Gastrocnemius medialis (tissue), 4 donors: ENCODE data around the gene MED12.

Experiments used
- POLR2A ChIP-seq, 2 donors: fragments of 450-650 bp; IDR thresholded peaks; one replicate each; pipeline ENCODE4 v1.6.1; 2017; ENCODE audit warnings: antibody characterized with exemption in 2 of 2, mild to moderate bottlenecking in 2 of 2, moderate library complexity in 2 of 2
- TF ChIP-seq, protein P1 (sequence below), 5 experiments: fragments of 450-650 bp in 3 of 5; fragments of 200-600 bp in 2 of 5; sonication (generic) in 2 of 5; IDR thresholded peaks in 4 of 5; conservative IDR thresholded peaks in 1 of 5; 1 replicate in 4 of 5; 2 replicates in 1 of 5; pipeline ENCODE4 v1.5.1; 2016 to 2019; ENCODE audit warnings: antibody characterized with exemption in 5 of 5, mild to moderate bottlenecking in 3 of 5, moderate library complexity in 3 of 5

GRCh38 chrX:71107762-71108360, 10.5 kb upstream of the MED12 start:
- TF ChIP-seq, protein P1, sequence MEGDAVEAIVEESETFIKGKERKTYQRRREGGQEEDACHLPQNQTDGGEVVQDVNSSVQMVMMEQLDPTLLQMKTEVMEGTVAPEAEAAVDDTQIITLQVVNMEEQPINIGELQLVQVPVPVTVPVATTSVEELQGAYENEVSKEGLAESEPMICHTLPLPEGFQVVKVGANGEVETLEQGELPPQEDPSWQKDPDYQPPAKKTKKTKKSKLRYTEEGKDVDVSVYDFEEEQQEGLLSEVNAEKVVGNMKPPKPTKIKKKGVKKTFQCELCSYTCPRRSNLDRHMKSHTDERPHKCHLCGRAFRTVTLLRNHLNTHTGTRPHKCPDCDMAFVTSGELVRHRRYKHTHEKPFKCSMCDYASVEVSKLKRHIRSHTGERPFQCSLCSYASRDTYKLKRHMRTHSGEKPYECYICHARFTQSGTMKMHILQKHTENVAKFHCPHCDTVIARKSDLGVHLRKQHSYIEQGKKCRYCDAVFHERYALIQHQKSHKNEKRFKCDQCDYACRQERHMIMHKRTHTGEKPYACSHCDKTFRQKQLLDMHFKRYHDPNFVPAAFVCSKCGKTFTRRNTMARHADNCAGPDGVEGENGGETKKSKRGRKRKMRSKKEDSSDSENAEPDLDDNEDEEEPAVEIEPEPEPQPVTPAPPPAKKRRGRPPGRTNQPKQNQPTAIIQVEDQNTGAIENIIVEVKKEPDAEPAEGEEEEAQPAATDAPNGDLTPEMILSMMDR (IDR thresholded peaks at IDR 0.05 in 4 of 5, conservative IDR thresholded peaks at IDR 0.05 in 1 of 5): no peak
- no peak for TF ChIP-seq POLR2A (IDR thresholded peaks at IDR 0.05)
